Measurements from ENCODE around the gene SIGLEC11. TPM values are rescaled to one million over a fixed set of nuclear protein-coding genes. Genes with fewer than 3 reads are reported as not detected.

The SIGLEC11 gene
- total RNA-seq, 1 donor from 2014 or later: not detected

DNA sequence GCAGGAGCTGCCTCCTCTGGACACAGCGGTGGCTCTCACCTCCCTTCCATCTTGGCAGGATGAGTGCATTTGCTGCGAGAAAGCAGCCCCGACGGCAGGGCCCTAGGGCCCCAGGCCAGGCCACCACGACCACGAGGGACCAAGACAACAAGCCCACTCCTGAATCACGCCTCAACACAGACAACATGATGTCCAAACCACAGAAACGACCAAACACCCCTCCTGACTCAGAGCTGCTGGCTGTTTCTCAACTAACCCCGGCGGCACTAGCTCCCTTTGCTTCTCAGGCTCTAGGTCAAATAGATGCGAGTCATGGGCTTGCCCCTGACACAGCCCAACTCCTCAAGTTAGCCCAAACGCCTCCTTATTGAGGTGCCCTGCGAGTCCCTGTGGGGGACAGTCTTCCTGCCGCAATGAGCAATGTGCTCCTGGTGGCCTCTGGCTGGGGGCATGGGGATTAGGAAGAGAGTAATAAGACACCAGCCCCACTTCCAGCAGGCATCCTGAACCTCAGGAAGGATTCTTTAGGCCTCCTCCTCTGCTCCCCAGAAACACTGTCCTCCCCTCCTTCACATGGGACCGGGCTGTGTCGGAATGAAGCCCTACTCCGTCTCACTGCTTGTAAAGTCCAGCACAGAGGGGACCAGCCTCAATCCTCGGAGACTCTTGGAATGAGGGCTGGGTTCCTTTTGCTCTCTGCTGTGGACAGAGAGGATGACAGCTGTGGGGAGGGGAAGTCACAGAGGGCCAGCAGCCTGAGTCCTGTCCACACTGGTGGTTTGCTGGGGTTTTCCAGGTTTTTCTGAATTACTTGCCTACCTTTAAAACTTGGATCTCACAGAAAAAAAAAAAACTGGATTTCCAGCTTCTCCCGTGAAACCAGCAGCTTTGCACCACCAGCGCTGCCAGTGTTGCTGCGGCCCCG, 38.8 kb downstream of the SIGLEC11 start:
- Mint-ChIP-seq H3K4me3 (ENCODE audit: unreplicated experiment) (peak overlapping the region; percentile 18), H3K36me3 (ENCODE audit: low read depth, unreplicated experiment) (peaks cover 32% of the 10 kb centered on the region), H3K27me3 (ENCODE audit: unreplicated experiment) (peaks cover 11% of the 10 kb centered on the region), H3K9me3 (ENCODE audit: unreplicated experiment) (no peaks in the 10 kb centered on the region), H3K27ac (ENCODE audit: unreplicated experiment) (no peak overlapping the region), H3K4me1 (ENCODE audit: unreplicated experiment) (peaks cover under 1% of the 10 kb centered on the region)
- TF ChIP-seq, protein P1, sequence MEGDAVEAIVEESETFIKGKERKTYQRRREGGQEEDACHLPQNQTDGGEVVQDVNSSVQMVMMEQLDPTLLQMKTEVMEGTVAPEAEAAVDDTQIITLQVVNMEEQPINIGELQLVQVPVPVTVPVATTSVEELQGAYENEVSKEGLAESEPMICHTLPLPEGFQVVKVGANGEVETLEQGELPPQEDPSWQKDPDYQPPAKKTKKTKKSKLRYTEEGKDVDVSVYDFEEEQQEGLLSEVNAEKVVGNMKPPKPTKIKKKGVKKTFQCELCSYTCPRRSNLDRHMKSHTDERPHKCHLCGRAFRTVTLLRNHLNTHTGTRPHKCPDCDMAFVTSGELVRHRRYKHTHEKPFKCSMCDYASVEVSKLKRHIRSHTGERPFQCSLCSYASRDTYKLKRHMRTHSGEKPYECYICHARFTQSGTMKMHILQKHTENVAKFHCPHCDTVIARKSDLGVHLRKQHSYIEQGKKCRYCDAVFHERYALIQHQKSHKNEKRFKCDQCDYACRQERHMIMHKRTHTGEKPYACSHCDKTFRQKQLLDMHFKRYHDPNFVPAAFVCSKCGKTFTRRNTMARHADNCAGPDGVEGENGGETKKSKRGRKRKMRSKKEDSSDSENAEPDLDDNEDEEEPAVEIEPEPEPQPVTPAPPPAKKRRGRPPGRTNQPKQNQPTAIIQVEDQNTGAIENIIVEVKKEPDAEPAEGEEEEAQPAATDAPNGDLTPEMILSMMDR (IDR thresholded peaks at IDR 0.05; ENCODE audit: unreplicated experiment): no peak
- DNase-seq (ENCODE audit: low spot score): no peak

DNA sequence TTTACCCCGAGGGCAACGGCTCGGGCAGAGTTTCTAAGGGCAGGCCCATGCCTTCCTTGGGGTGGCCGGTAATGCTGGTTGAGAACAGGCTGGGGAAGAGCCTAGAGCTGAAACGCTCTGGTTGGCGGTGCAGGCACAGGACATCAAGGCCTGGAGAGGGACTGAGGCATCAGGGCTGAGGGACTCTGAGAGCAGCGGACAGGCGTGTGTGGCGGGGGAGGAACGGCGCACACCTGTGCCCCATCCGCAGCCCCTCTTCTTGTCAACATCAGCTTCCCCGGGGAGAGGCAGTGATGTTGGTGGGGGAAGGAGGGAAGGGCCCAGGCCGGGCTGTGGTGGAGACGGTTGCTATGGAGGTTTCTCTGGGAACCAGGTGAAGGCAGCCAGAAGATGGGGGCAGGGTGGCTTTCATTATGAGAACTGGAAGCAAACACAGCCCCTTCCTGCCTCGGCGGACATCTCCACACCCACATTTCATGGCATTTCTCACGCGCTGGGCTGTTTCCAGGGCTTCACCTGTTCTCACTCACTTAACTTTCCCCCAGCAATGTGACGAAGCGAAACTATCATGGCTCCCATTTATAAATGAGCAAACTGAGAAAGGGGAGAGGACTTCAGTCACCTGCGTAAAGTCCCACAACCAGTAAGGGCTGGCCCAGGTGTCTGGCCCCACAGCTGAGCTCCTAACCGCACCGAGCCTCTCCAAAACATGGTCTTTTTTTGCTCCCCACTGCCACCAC, 40.2 kb downstream of the SIGLEC11 start:
- peak overlapping the region; percentile 55 for H3K27ac Mint-ChIP-seq (ENCODE audit: unreplicated experiment)
- DNase-seq (ENCODE audit: low spot score): no peak
- H3K4me1 Mint-ChIP-seq (ENCODE audit: unreplicated experiment): no peaks in the 10 kb centered on the region
- H3K4me3 Mint-ChIP-seq (ENCODE audit: unreplicated experiment): no peak overlapping the region
- peaks cover 9% of the 10 kb centered on the region for H3K27me3 Mint-ChIP-seq (ENCODE audit: unreplicated experiment)
- TF ChIP-seq, protein P1 (IDR thresholded peaks at IDR 0.05; ENCODE audit: unreplicated experiment): no peak
- H3K36me3 Mint-ChIP-seq (ENCODE audit: low read depth, unreplicated experiment): peaks cover 37% of the 10 kb centered on the region
- no peaks in the 10 kb centered on the region for H3K9me3 Mint-ChIP-seq (ENCODE audit: unreplicated experiment)

DNA sequence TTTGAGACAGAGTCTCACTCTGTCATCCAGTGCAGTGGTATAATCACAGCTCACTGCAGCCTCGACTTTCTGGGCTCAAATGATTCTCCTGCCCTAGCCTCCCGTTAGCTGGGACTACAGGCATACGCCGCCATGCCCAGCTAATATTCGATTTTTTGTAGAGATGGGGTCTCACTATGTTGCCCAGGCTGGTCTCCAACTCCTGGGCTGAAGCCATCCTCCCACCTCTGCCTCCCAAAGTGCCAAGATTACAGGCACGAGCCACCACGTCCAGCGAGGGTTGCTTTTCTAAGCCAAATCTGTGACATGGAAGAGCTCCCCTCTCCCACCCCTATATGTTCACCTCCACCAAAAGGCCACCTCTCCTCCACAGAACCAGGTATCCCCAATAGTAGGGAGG, 42.9 kb downstream of the SIGLEC11 start:
- no peak for DNase-seq (ENCODE audit: low spot score)
- Mint-ChIP-seq H3K36me3 (ENCODE audit: low read depth, unreplicated experiment) (peaks cover 42% of the 10 kb centered on the region), H3K9me3 (ENCODE audit: unreplicated experiment) (no peaks in the 10 kb centered on the region), H3K27ac (ENCODE audit: unreplicated experiment) (no peak overlapping the region), H3K27me3 (ENCODE audit: unreplicated experiment) (peaks cover 15% of the 10 kb centered on the region), H3K4me3 (ENCODE audit: unreplicated experiment) (no peak overlapping the region), H3K4me1 (ENCODE audit: unreplicated experiment) (peaks cover 3% of the 10 kb centered on the region)
- TF ChIP-seq, protein P1 (IDR thresholded peaks at IDR 0.05; ENCODE audit: unreplicated experiment): no peak

DNA sequence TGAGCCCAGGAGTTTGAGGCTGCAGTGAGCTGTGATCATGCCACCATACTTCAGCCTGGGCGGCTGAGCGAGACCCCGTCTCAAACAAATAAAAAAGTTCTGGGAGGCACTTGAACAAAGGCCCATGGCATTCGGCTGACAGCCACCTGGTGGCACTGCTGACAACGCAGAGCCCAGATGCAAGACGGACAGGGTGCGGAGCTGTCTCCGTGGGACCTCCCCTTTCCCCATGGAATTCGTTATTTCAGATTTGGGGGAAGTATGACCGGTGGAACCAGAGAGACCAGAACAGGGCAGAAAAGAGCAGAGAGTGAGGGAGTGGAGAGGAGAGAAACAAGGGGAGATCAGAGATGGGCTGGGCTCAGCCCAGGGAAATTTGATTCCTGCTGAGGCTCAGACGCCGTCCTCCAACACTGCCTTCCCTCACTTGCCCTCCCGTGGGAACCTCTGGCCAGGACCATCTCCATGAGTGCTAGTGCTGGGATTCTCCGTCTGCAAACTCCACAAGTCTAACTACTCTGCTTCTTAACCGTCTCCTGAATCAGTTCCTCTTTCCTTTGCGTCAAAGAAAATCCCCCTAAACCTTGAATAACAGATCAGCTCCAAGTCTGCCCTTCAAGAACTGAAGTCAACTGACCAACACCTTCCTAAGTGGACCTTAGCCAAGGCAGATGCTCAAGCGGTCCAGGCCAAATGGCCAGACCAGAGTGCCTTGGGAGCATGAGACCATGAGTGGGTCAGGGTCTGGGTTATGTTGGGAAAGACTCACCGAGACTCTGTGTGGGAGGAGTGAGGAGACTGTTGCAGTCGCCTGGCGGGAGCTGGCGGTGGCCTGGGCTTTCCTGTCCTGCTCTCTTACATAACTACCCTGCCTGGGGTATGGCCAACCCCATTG, 43.9 kb downstream of the SIGLEC11 start:
- TF ChIP-seq, protein P1 (IDR thresholded peaks at IDR 0.05; ENCODE audit: unreplicated experiment): no peak
- H3K4me1 Mint-ChIP-seq (ENCODE audit: unreplicated experiment): peaks cover 3% of the 10 kb centered on the region
- H3K36me3 Mint-ChIP-seq (ENCODE audit: low read depth, unreplicated experiment): peaks cover 49% of the 10 kb centered on the region
- H3K27ac Mint-ChIP-seq (ENCODE audit: unreplicated experiment): no peak overlapping the region
- H3K27me3 Mint-ChIP-seq (ENCODE audit: unreplicated experiment): peaks cover 15% of the 10 kb centered on the region
- H3K9me3 Mint-ChIP-seq (ENCODE audit: unreplicated experiment): no peaks in the 10 kb centered on the region
- DNase-seq (ENCODE audit: low spot score): no peak
- peak overlapping the region; percentile 80 for H3K4me3 Mint-ChIP-seq (ENCODE audit: unreplicated experiment)

All from endothelial cell (in vitro differentiated cells).